Muscle of leg (tissue), 16 donors: ENCODE data around the gene PRRX2. TPM values are rescaled to one million over a fixed set of nuclear protein-coding genes. Genes with fewer than 3 reads are reported as not detected.

Experiments used
- DNase-seq: peaks from one replicate; pipeline ENCODE4 v3.0.0; 2013
- H3K27ac ChIP-seq: one replicate; pipeline ENCODE4 v1.5.1; 2013; ENCODE audit warnings: mild to moderate bottlenecking, low read length, control low read depth
- H3K27me3 ChIP-seq: one replicate; pipeline ENCODE4 v1.6.1; 2013; ENCODE audit warnings: low read length; ENCODE audit not compliant: control insufficient read depth, insufficient read depth
- H3K36me3 ChIP-seq: one replicate; pipeline ENCODE4 v1.6.1; 2013; ENCODE audit warnings: low read length; ENCODE audit not compliant: control insufficient read depth, insufficient read depth
- H3K4me1 ChIP-seq: one replicate; pipeline ENCODE4 v1.6.1; 2013; ENCODE audit warnings: low read length; ENCODE audit not compliant: control insufficient read depth, insufficient read depth
- H3K4me3 ChIP-seq: one replicate; pipeline ENCODE4 v1.5.1; 2013; ENCODE audit warnings: low read length, control low read depth
- H3K9me3 ChIP-seq: replicated peaks from 2 replicates; pipeline ENCODE4 v1.6.1; 2013; ENCODE audit warnings: low read depth, low read length; ENCODE audit not compliant: control insufficient read depth
- WGBS: methylation state at CpG from one replicate; pipeline ENCODE4 v1.1.5; 2013; ENCODE audit warnings: missing lambda C conversion rate; ENCODE audit not compliant: insufficient coverage; 5-methylcytosine and 5-hydroxymethylcytosine counted together
- long read RNA-seq, 11 donors: transcript quantifications; one replicate each; lab custom pipeline, GENCODE V29; 2026
- polyA plus RNA-seq, 8 donors: library from polyadenylated mRNA; unstranded; fragments of 120-200 nt; gene quantifications; one replicate each; pipeline versions ENCODE4 v1.2.1 to v1.2.3, GENCODE V29; 2013; ENCODE audit warnings: inconsistent platforms in 1 of 8, low replicate concordance in 1 of 8; ENCODE audit not compliant: insufficient read length in 8 of 8, insufficient read depth in 1 of 8
- total RNA-seq: library from RNA; stranded (reverse); fragments of 120-200 nt; gene quantifications from one replicate; pipeline ENCODE4 v1.2.4, GENCODE V29; 2013

Gene PRRX2
- total RNA-seq (8.9 TPM), polyA plus RNA-seq (1 to 10 TPM; 2.3 to 6.4 (median 3.9) TPM)
- long read RNA-seq, donor 1, partial matches to known transcripts, result 0 of 1 reads
- long read RNA-seq, donor 1, other reads (novel, unspliced or antisense), result 0 of 1 reads
- long read RNA-seq, donor 2, partial matches to known transcripts, result 0 of 1 reads
- long read RNA-seq, donor 2, other reads (novel, unspliced or antisense), result 0 of 1 reads
- long read RNA-seq, donor 3, transcript PRRX2-201 (4 exons, 1,311 nt), result major isoform, 6 of 6 reads
- long read RNA-seq, donor 3, partial matches to known transcripts, result 0 of 6 reads
- long read RNA-seq, donor 3, other reads (novel, unspliced or antisense), result 0 of 6 reads
- long read RNA-seq, donor 4, partial matches to known transcripts, result 0 of 2 reads
- long read RNA-seq, donor 4, other reads (novel, unspliced or antisense), result 0 of 2 reads
- long read RNA-seq, donor 5, partial matches to known transcripts, result 0 of 4 reads
- long read RNA-seq, donor 5, other reads (novel, unspliced or antisense), result 0 of 4 reads
- long read RNA-seq, donor 6, transcript PRRX2-201 (4 exons, 1,311 nt), result major isoform, 6 of 6 reads
- long read RNA-seq, donor 6, partial matches to known transcripts, result 0 of 6 reads
- long read RNA-seq, donor 6, other reads (novel, unspliced or antisense), result 0 of 6 reads
- long read RNA-seq, donor 7, partial matches to known transcripts, result 0 of 2 reads
- long read RNA-seq, donor 7, other reads (novel, unspliced or antisense), result 0 of 2 reads
- long read RNA-seq, donor 8, partial matches to known transcripts, result 0 of 3 reads
- long read RNA-seq, donor 8, other reads (novel, unspliced or antisense), result 0 of 3 reads
- long read RNA-seq, donor 9, partial matches to known transcripts, result 0 of 1 reads
- long read RNA-seq, donor 9, other reads (novel, unspliced or antisense), result 0 of 1 reads
- long read RNA-seq, donor 10, partial matches to known transcripts, result 0 of 1 reads
- long read RNA-seq, donor 10, other reads (novel, unspliced or antisense), result 0 of 1 reads
- long read RNA-seq, donor 11, partial matches to known transcripts, result 0 of 4 reads
- long read RNA-seq, donor 11, other reads (novel, unspliced or antisense), result 0 of 4 reads

- 1% methylated on average over 23 of the region's 37 CpGs for WGBS
- no peaks in the 10 kb centered on the region for H3K36me3 ChIP-seq
- peaks cover 63% of the 10 kb centered on the region for H3K27me3 ChIP-seq
Measured at GRCh38 chr9:129665389-129665775, at the start of gene PRRX2. PRRX2 (plus strand) TSS chr9:129665647; CDS start chr9:129665868, 221 bp downstream.

DNA sequence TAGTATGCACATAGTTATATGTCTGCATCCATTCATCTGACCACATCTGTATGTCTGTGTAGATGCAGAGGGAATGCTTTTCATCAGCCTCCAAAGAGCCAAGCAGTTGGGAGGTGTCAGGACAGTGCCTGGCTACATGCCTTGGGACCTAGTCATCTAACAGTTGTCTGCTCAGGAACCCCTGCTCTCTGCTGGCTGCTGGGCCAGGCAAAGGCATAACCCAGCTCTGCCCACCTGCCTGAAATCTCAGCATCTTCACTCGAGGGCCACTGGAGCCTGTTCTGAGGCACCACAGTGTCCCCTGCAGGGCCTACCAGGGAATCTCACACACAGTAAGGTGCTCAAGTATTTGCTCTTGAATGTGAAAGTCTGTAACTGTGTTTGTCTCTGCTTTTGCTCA, 48.3 kb upstream of the PRRX2 start:
- no CpG with 5 or more reads among the region's 1 CpG for WGBS
- H3K9me3 ChIP-seq, result no peaks in the 10 kb centered on the region
- no peak overlapping the region for H3K4me3 ChIP-seq
- no peak for DNase-seq
- H3K4me1 ChIP-seq, result peaks cover 28% of the 10 kb centered on the region
- H3K27ac ChIP-seq, result no peak overlapping the region
- peaks cover 24% of the 10 kb centered on the region for H3K27me3 ChIP-seq
- no peaks in the 10 kb centered on the region for H3K36me3 ChIP-seq

More at GRCh38 chr9:129665389-129665775, at the start of gene PRRX2:
- Histone ChIP-seq H3K27ac (no peak within 1 kb of the TSS), H3K4me1 (peaks cover 6% of the 10 kb centered on the region), H3K9me3 (no peaks in the 10 kb centered on the region), H3K4me3 (peak within 1 kb of the TSS; percentile 32)
- DNase-seq, result peak; percentile 89

GRCh38 chr9:129619787-129620668, 45.4 kb upstream of the PRRX2 start:
- WGBS, result under 1% methylated on average over 75 of the region's 82 CpGs
- Histone ChIP-seq H3K27me3 (peaks cover 24% of the 10 kb centered on the region), H3K4me1 (peaks cover 13% of the 10 kb centered on the region), H3K9me3 (no peaks in the 10 kb centered on the region), H3K4me3 (peak overlapping the region; percentile 45), H3K27ac (no peak overlapping the region), H3K36me3 (no peaks in the 10 kb centered on the region)
- DNase-seq, result no peak

GRCh38 chr9:129620669-129621295, 44.7 kb upstream of the PRRX2 start, which contains the start of gene C9orf50:
C9orf50 (minus strand) TSS chr9:129621101; CDS start chr9:129620574, 527 bp downstream.
- Histone ChIP-seq H3K9me3 (no peaks in the 10 kb centered on the region), H3K4me3 (peak within 1 kb of the TSS; percentile 45), H3K27me3 (peaks cover 24% of the 10 kb centered on the region), H3K36me3 (no peaks in the 10 kb centered on the region), H3K4me1 (peaks cover 18% of the 10 kb centered on the region), H3K27ac (no peak within 1 kb of the TSS)
- no peak for DNase-seq
- WGBS, result 15% methylated on average over 18 of the region's 21 CpGs

- H3K9me3 ChIP-seq, result no peaks in the 10 kb centered on the region
- no peak overlapping the region for H3K27ac ChIP-seq
- no peaks in the 10 kb centered on the region for H3K36me3 ChIP-seq
- H3K4me3 ChIP-seq, result no peak overlapping the region
- WGBS, result 86% methylated on average over 2 of the region's 6 CpGs
- DNase-seq, result no peak
- H3K27me3 ChIP-seq, result peaks cover 24% of the 10 kb centered on the region
- peaks cover 37% of the 10 kb centered on the region for H3K4me1 ChIP-seq
Measured at GRCh38 chr9:129623331-129623730, 42.1 kb upstream of the PRRX2 start.

DNA sequence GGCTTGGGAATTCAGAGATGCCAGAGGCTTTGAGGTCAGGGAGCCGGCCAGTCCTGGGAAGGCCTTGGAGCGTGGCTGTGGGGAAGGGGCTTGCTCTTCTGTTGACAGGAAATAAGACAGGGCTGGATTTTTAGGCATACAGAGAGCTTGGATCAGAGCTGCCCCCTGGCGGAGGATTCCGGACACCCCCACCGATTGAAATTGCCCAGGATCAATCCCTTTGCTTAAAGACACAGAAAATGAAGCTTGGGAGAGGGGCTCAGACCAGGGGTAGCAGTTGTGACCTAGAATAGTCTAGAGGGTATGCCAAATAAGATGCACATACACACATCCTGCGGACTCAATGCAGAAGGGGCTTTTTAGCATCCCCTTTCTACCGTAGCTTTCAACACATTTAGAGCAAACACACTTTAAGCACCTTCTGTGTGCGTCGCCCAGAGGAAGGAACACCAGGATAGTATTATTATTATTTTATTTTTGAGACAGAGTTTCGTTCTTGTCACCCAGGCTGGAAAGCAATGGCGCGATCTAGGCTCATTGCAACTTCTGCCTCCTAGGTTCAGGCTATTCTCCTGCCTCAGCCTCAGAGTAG, 41.2 kb upstream of the PRRX2 start:
- Histone ChIP-seq H3K27ac (no peak overlapping the region), H3K36me3 (no peaks in the 10 kb centered on the region), H3K27me3 (peaks cover 23% of the 10 kb centered on the region), H3K4me3 (no peak overlapping the region), H3K9me3 (no peaks in the 10 kb centered on the region), H3K4me1 (peaks cover 42% of the 10 kb centered on the region)
- DNase-seq, result no peak
- 60% methylated on average over 2 of the region's 12 CpGs for WGBS

GRCh38 chr9:129624947-129625346, 40.5 kb upstream of the PRRX2 start:
- 43% methylated on average over 7 of the region's 9 CpGs for WGBS
- peaks cover 16% of the 10 kb centered on the region for H3K27me3 ChIP-seq
- H3K4me3 ChIP-seq, result no peak overlapping the region
- DNase-seq, result no peak
- H3K9me3 ChIP-seq, result no peaks in the 10 kb centered on the region
- peaks cover 37% of the 10 kb centered on the region for H3K4me1 ChIP-seq
- peak overlapping the region; percentile 91 for H3K27ac ChIP-seq
- peaks cover 2% of the 10 kb centered on the region for H3K36me3 ChIP-seq

- WGBS, result under 1% methylated on average over 48 of the region's 55 CpGs
- H3K4me3 ChIP-seq, result peak within 1 kb of the TSS; percentile 82
- H3K9me3 ChIP-seq, result no peaks in the 10 kb centered on the region
- H3K27me3 ChIP-seq, result peaks cover 8% of the 10 kb centered on the region
- DNase-seq, result peak; percentile 90
- H3K27ac ChIP-seq, result peak within 1 kb of the TSS; percentile 91
- H3K36me3 ChIP-seq, result peaks cover 5% of the 10 kb centered on the region
- H3K4me1 ChIP-seq, result peaks cover 38% of the 10 kb centered on the region
Measured at GRCh38 chr9:129626079-129626624, 39.3 kb upstream of the PRRX2 start, which contains the start of gene NTMT1. NTMT1 (plus strand) TSS chr9:129626163; CDS start chr9:129632704, 6,541 bp downstream.
